ENCODE results near the gene G2E3.

GRCh38 chr14:30558675-30559555 is at the start of gene G2E3:
- TF ChIP-seq EZH2 (IDR thresholded peaks at IDR 0.05) (no peak), POLR2AphosphoS5 (IDR thresholded peaks at IDR 0.05; ENCODE audit: borderline replicate concordance, low read depth, low read length) (peak; percentile 90)

Data from SK-N-MC (cell line).